Sigmoid colon (tissue), 7 donors: Measurements from ENCODE around the gene CNGB1. TPM values are rescaled to one million over a fixed set of nuclear protein-coding genes. Genes with fewer than 3 reads are reported as not detected.

Experiments used
- DNase-seq: peaks from one replicate; pipeline ENCODE4 v3.0.0-alpha.2; 2019
- H3K27ac ChIP-seq, 4 donors: fragments of 200-600 bp; sonication (generic); one replicate each; pipeline ENCODE4 v1.5.1; 2016 to 2019; ENCODE audit warnings: mild to moderate bottlenecking in 1 of 4
- H3K27me3 ChIP-seq, 3 donors: fragments of 200-600 bp; sonication (generic); one replicate each; pipeline ENCODE4 v1.5.1; 2019; ENCODE audit warnings: mild to moderate bottlenecking in 1 of 3
- H3K36me3 ChIP-seq, 4 donors: fragments of 200-600 bp; sonication (generic); one replicate each; pipeline ENCODE4 v1.5.1; 2016 to 2019
- H3K4me1 ChIP-seq, 4 donors: fragments of 200-600 bp; sonication (generic); one replicate each; pipeline ENCODE4 v1.5.1; 2017 to 2019
- H3K4me3 ChIP-seq, 4 donors: fragments of 200-600 bp; sonication (generic); one replicate each; pipeline ENCODE4 v1.5.1; 2017 to 2019; ENCODE audit warnings: mild to moderate bottlenecking in 2 of 4, moderate library complexity in 1 of 4
- H3K9me3 ChIP-seq, 4 donors: fragments of 200-600 bp in 3 of 4; sonication (generic) in 3 of 4; one replicate each; pipeline versions ENCODE4 v1.5.1 to v1.6.1; 2013 to 2019
- CTCF ChIP-seq, 4 experiments: fragments of 450-650 bp in 3 of 4; fragments of 200-600 bp in 1 of 4; IDR thresholded peaks; one replicate each; pipeline ENCODE4 v1.5.1; 2016 to 2019; ENCODE audit warnings: antibody characterized with exemption in 4 of 4, mild to moderate bottlenecking in 3 of 4, moderate library complexity in 2 of 4
- EP300 ChIP-seq, 4 donors: sonication (generic); formaldehyde crosslinking; IDR thresholded peaks; one replicate each; pipeline ENCODE4 v1.6.1; 2017; ENCODE audit warnings: antibody characterized with exemption in 4 of 4
- POLR2A ChIP-seq, 2 donors: fragments of 450-650 bp; IDR thresholded peaks; one replicate each; pipeline ENCODE4 v1.6.1; 2016; ENCODE audit warnings: antibody characterized with exemption in 2 of 2, mild to moderate bottlenecking in 2 of 2, moderate library complexity in 2 of 2
- POLR2AphosphoS5 ChIP-seq, 4 donors: sonication (generic); formaldehyde crosslinking; IDR thresholded peaks; one replicate each; pipeline ENCODE4 v1.6.1; 2017; ENCODE audit warnings: antibody characterized with exemption in 4 of 4
- WGBS, 2 donors: extraction: QIAGEN DNeasy Blood & Tissue Kit; methylation state at CpG; one replicate each; pipeline ENCODE4 v1.1.7; 2013; 5-methylcytosine and 5-hydroxymethylcytosine counted together
- intact Hi-C: fragments of 100-400 bp; cut with DNase I; formaldehyde crosslinking; loops from one replicate; pipeline ENCODE4 v1.15.1; 2023
- polyA plus RNA-seq, 3 donors: library from polyadenylated mRNA; stranded (reverse); fragments of 200-250 nt; gene quantifications; one replicate each; pipeline ENCODE4 v1.2.3, GENCODE V29; 2013
- total RNA-seq, 4 donors: library from RNA; depleted of rRNA; stranded (reverse); fragments of >200 nt; gene quantifications; one replicate each; pipeline ENCODE4 v1.1.0, GENCODE V29; 2016
- donor health status: healthy with polysubstance abuse.
- donor health status: Bipolar disorder and iron deficiency.
- donor health status: healthy.

The CNGB1 gene
- total and polyA plus RNA-seq, 7 donors, result 0.70 to 13.0 (median 1.4) TPM; not detected in 3

- Histone ChIP-seq H3K9me3 (no peaks in the 10 kb centered on the region), H3K27me3 (no peaks in the 10 kb centered on the region), H3K27ac (no peak overlapping the region), H3K36me3 (no peaks in the 10 kb centered on the region), H3K4me1 (peaks cover 0 to 7% (median 0%) of the 10 kb centered on the region in 4 donors), H3K4me3 (no peak overlapping the region)
- no peak for TF ChIP-seq EP300 (IDR thresholded peaks at IDR 0.05)
- no peak for TF ChIP-seq POLR2AphosphoS5 (IDR thresholded peaks at IDR 0.05)
- TF ChIP-seq POLR2A (IDR thresholded peaks at IDR 0.05), result no peak
- TF ChIP-seq CTCF (IDR thresholded peaks at IDR 0.05), result no peak
- 74% methylated on average over 1 of the region's 1 CpG for WGBS, 2 donors
- intact Hi-C loops, result no loop called here
- DNase-seq, result no peak
These were observed 920 bp upstream of the CNGB1 start for GRCh38 chr16:57971848-57972247.

GRCh38 chr16:57970319-57970718, 609 bp downstream of the CNGB1 start:
- Histone ChIP-seq H3K27me3 (no peaks in the 10 kb centered on the region), H3K27ac (no peak overlapping the region), H3K36me3 (no peaks in the 10 kb centered on the region), H3K4me3 (no peak overlapping the region), H3K9me3 (no peaks in the 10 kb centered on the region), H3K4me1 (no peaks in the 10 kb centered on the region)
- TF ChIP-seq EP300 (IDR thresholded peaks at IDR 0.05) (no peak), POLR2A (IDR thresholded peaks at IDR 0.05) (no peak), CTCF (IDR thresholded peaks at IDR 0.05) (no peak), POLR2AphosphoS5 (IDR thresholded peaks at IDR 0.05) (no peak)
- no peak for DNase-seq
- 72 to 79% methylated on average over 13 of the region's 13 CpGs for WGBS, 2 donors
- intact Hi-C loops, result no loop called here

GRCh38 chr16:57969451-57970123, 1.3 kb downstream of the CNGB1 start:
- H3K36me3 ChIP-seq, result no peaks in the 10 kb centered on the region
- H3K4me1 ChIP-seq, result no peaks in the 10 kb centered on the region
- intact Hi-C loops, result no loop called here
- no peak overlapping the region for H3K4me3 ChIP-seq
- DNase-seq, result no peak
- H3K9me3 ChIP-seq, result no peaks in the 10 kb centered on the region
- no peak overlapping the region for H3K27ac ChIP-seq
- TF ChIP-seq POLR2AphosphoS5 (IDR thresholded peaks at IDR 0.05), result no peak
- TF ChIP-seq EP300 (IDR thresholded peaks at IDR 0.05), result no peak
- no peak for TF ChIP-seq POLR2A (IDR thresholded peaks at IDR 0.05)
- TF ChIP-seq CTCF (IDR thresholded peaks at IDR 0.05), result no peak
- 66 to 81% methylated on average over 10 of the region's 10 CpGs for WGBS, 2 donors
- H3K27me3 ChIP-seq, result no peaks in the 10 kb centered on the region

- DNase-seq, result no peak
- H3K27me3 ChIP-seq, result no peaks in the 10 kb centered on the region
- H3K4me1 ChIP-seq, result no peaks in the 10 kb centered on the region
- H3K9me3 ChIP-seq, result no peaks in the 10 kb centered on the region
- no peaks in the 10 kb centered on the region for H3K36me3 ChIP-seq
- H3K4me3 ChIP-seq, result no peak overlapping the region
- H3K27ac ChIP-seq, result no peak overlapping the region
- TF ChIP-seq EP300 (IDR thresholded peaks at IDR 0.05) (no peak), POLR2AphosphoS5 (IDR thresholded peaks at IDR 0.05) (no peak), POLR2A (IDR thresholded peaks at IDR 0.05) (no peak), CTCF (IDR thresholded peaks at IDR 0.05) (no peak)
- intact Hi-C loops, result no loop called here
These were observed 3.0 kb downstream of the CNGB1 start for GRCh38 chr16:57967916-57968315.

- H3K27ac ChIP-seq, result no peak overlapping the region
- intact Hi-C loops, result no loop called here
- WGBS, 2 donors, result 88 to 90% methylated on average over 9 of the region's 9 CpGs
These were observed 3.9 kb downstream of the CNGB1 start for GRCh38 chr16:57966986-57967385.

More at GRCh38 chr16:57966986-57967385, 3.9 kb downstream of the CNGB1 start:
- TF ChIP-seq POLR2AphosphoS5 (IDR thresholded peaks at IDR 0.05) (no peak), CTCF (IDR thresholded peaks at IDR 0.05) (no peak), EP300 (IDR thresholded peaks at IDR 0.05) (no peak), POLR2A (IDR thresholded peaks at IDR 0.05) (no peak)
- no peaks in the 10 kb centered on the region for H3K36me3 ChIP-seq
- H3K27me3 ChIP-seq, result no peaks in the 10 kb centered on the region
- no peaks in the 10 kb centered on the region for H3K4me1 ChIP-seq
- no peak for DNase-seq
- no peak overlapping the region for H3K4me3 ChIP-seq
- H3K9me3 ChIP-seq, result no peaks in the 10 kb centered on the region
